ENCODE measurements around the gene NWD2.

DNA sequence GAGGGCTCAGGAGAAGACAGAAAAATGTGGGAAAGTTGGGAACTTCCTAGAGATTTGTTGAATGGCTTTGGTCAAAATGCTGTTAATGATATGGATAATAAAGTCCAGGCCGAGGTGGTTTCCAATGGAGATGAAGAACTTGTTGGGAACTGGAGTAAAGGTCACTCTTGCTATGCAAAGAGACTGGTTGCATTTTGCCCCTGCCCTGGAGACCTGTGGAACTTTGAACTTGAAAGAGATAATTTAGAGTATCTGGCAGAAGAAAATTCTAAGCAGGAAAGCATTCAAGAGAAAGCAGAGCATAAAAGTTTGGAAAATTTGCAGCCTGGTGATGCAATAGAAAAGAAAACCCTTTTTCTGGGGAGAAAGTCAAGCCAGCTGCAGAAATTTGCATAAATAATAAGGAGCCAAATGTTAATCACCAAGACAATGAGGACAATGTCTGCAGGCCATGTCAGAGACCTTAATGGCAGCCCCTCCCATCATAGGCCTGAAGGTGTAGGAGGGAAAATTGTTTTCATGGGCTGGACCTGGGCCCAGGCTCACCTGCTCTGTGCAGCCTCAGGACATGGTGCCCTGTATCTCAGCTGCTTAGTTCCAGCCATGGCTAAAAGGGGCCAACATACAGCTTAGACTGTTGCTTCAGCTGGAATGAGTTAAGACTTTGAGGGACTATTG is 237.8 kb downstream of the NWD2 start:
- TF ChIP-seq, protein P1, sequence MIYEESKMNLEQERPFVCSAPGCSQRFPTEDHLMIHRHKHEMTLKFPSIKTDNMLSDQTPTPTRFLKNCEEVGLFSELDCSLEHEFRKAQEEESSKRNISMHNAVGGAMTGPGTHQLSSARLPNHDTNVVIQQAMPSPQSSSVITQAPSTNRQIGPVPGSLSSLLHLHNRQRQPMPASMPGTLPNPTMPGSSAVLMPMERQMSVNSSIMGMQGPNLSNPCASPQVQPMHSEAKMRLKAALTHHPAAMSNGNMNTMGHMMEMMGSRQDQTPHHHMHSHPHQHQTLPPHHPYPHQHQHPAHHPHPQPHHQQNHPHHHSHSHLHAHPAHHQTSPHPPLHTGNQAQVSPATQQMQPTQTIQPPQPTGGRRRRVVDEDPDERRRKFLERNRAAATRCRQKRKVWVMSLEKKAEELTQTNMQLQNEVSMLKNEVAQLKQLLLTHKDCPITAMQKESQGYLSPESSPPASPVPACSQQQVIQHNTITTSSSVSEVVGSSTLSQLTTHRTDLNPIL (CRISPR knock-in tag; IDR thresholded peaks at IDR 0.05; ENCODE audit: low read depth), result no peak
- TF ChIP-seq PPARA (CRISPR knock-in tag; IDR thresholded peaks at IDR 0.05; ENCODE audit: borderline replicate concordance) (no peak), TOX (CRISPR knock-in tag; IDR thresholded peaks at IDR 0.05; ENCODE audit: borderline replicate concordance) (no peak), GLIS3 (CRISPR knock-in tag; IDR thresholded peaks at IDR 0.05) (no peak), RARB (CRISPR knock-in tag; IDR thresholded peaks at IDR 0.05) (no peak), TCF4 (CRISPR knock-in tag; IDR thresholded peaks at IDR 0.05; ENCODE audit: borderline replicate concordance) (no peak), ZFP3 (CRISPR knock-in tag; IDR thresholded peaks at IDR 0.05) (no peak), ZNF565 (CRISPR knock-in tag; conservative IDR thresholded peaks at IDR 0.05; ENCODE audit: low read depth) (no peak), ZNF8 (CRISPR knock-in tag; IDR thresholded peaks at IDR 0.05) (no peak), ZFP30 (CRISPR knock-in tag; IDR thresholded peaks at IDR 0.05) (no peak), OSR1 (CRISPR knock-in tag; IDR thresholded peaks at IDR 0.05) (no peak), ZC3H10 (CRISPR knock-in tag; IDR thresholded peaks at IDR 0.05) (no peak)
- TF ChIP-seq, protein P2, sequence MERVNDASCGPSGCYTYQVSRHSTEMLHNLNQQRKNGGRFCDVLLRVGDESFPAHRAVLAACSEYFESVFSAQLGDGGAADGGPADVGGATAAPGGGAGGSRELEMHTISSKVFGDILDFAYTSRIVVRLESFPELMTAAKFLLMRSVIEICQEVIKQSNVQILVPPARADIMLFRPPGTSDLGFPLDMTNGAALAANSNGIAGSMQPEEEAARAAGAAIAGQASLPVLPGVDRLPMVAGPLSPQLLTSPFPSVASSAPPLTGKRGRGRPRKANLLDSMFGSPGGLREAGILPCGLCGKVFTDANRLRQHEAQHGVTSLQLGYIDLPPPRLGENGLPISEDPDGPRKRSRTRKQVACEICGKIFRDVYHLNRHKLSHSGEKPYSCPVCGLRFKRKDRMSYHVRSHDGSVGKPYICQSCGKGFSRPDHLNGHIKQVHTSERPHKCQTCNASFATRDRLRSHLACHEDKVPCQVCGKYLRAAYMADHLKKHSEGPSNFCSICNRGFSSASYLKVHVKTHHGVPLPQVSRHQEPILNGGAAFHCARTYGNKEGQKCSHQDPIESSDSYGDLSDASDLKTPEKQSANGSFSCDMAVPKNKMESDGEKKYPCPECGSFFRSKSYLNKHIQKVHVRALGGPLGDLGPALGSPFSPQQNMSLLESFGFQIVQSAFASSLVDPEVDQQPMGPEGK (CRISPR knock-in tag; IDR thresholded peaks at IDR 0.05; ENCODE audit: borderline replicate concordance), result no peak
- TF ChIP-seq, protein P3, sequence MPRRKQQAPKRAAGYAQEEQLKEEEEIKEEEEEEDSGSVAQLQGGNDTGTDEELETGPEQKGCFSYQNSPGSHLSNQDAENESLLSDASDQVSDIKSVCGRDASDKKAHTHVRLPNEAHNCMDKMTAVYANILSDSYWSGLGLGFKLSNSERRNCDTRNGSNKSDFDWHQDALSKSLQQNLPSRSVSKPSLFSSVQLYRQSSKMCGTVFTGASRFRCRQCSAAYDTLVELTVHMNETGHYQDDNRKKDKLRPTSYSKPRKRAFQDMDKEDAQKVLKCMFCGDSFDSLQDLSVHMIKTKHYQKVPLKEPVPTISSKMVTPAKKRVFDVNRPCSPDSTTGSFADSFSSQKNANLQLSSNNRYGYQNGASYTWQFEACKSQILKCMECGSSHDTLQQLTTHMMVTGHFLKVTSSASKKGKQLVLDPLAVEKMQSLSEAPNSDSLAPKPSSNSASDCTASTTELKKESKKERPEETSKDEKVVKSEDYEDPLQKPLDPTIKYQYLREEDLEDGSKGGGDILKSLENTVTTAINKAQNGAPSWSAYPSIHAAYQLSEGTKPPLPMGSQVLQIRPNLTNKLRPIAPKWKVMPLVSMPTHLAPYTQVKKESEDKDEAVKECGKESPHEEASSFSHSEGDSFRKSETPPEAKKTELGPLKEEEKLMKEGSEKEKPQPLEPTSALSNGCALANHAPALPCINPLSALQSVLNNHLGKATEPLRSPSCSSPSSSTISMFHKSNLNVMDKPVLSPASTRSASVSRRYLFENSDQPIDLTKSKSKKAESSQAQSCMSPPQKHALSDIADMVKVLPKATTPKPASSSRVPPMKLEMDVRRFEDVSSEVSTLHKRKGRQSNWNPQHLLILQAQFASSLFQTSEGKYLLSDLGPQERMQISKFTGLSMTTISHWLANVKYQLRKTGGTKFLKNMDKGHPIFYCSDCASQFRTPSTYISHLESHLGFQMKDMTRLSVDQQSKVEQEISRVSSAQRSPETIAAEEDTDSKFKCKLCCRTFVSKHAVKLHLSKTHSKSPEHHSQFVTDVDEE (CRISPR knock-in tag; IDR thresholded peaks at IDR 0.05), result no peak

Data from SK-N-SH treated with all-trans-retinoic acid at 6 μM for 48 hours (cell line).